DOHH2 (cell line): ENCODE measurements around the gene KRTAP10-9.

Source experiments
- EZH2phosphoT487 ChIP-seq: fragments of 200-600 bp; sonication (generic); IDR thresholded peaks from 2 replicates; pipeline ENCODE4 v1.6.1; 2017; ENCODE audit warnings: borderline replicate concordance, mild to moderate bottlenecking, antibody characterized with exemption, low read length, moderate library complexity, mixed read lengths
- TF ChIP-seq, protein P1 (sequence below): fragments of 200-600 bp; sonication (generic); IDR thresholded peaks from one replicate; pipeline ENCODE4 v1.5.1; 2014; ENCODE audit warnings: antibody characterized with exemption, mild to moderate bottlenecking, low read depth, low read length; ENCODE audit not compliant: poor library complexity, severe bottlenecking

DNA sequence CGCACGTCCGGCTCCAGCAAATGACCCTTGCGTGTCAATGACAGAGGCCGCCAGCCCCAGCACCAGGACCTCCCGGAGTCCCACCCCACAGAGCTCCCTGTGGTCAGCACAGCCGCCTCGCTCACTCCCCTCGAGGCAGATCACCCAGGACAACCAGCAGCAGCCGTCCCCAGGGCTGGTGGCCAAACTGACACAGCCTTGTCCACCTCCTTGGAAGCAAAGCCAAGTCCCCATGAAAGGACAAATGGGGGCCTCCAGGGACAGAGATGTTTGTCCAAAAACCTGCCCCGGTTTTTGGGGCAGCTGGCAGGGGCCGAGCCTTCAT is 12.4 kb downstream of the KRTAP10-9 start:
- TF ChIP-seq, protein P1, sequence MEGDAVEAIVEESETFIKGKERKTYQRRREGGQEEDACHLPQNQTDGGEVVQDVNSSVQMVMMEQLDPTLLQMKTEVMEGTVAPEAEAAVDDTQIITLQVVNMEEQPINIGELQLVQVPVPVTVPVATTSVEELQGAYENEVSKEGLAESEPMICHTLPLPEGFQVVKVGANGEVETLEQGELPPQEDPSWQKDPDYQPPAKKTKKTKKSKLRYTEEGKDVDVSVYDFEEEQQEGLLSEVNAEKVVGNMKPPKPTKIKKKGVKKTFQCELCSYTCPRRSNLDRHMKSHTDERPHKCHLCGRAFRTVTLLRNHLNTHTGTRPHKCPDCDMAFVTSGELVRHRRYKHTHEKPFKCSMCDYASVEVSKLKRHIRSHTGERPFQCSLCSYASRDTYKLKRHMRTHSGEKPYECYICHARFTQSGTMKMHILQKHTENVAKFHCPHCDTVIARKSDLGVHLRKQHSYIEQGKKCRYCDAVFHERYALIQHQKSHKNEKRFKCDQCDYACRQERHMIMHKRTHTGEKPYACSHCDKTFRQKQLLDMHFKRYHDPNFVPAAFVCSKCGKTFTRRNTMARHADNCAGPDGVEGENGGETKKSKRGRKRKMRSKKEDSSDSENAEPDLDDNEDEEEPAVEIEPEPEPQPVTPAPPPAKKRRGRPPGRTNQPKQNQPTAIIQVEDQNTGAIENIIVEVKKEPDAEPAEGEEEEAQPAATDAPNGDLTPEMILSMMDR: no peak
- no peak for TF ChIP-seq EZH2phosphoT487
